Measurements from ENCODE around the gene RGS6. TPM values are rescaled to one million over a fixed set of nuclear protein-coding genes. Genes with fewer than 3 reads are reported as not detected.
A peak's percentile ranks its signal among the peaks of the same experiment; 100 is the strongest.

RGS6 gene
- total and polyA plus RNA-seq, 7 donors = 0.79 to 8.0 (median 1.6) TPM; not detected in 2

- no peak overlapping the region for H3K27ac ChIP-seq
- H3K4me1 ChIP-seq = no peaks in the 10 kb centered on the region
- H3K4me3 ChIP-seq = no peak overlapping the region
- H3K27me3 ChIP-seq = no peaks in the 10 kb centered on the region
- H3K36me3 ChIP-seq = no peaks in the 10 kb centered on the region
- DNase-seq = no peak
- 75 to 89% methylated on average over 2 of the region's 2 CpGs for WGBS, 2 donors
- intact Hi-C loops (cut with DNase I) = no loop called here
- no peak for TF ChIP-seq CTCF (IDR thresholded peaks at IDR 0.05)
- TF ChIP-seq POLR2AphosphoS5 (IDR thresholded peaks at IDR 0.05) = peak in 1 of 4 donors; percentile 9
- peaks cover 0 to 3% (median 0%) of the 10 kb centered on the region in 4 donors for H3K9me3 ChIP-seq
Observed at GRCh38 chr14:72142328-72142727, 210.1 kb downstream of the RGS6 start.

GRCh38 chr14:72146241-72146640 lies 214.0 kb downstream of the RGS6 start:
- no peaks in the 10 kb centered on the region for H3K4me1 ChIP-seq
- H3K27me3 ChIP-seq = no peaks in the 10 kb centered on the region
- intact Hi-C loops (cut with DNase I) = no loop called here
- TF ChIP-seq CTCF (IDR thresholded peaks at IDR 0.05) (no peak), POLR2AphosphoS5 (IDR thresholded peaks at IDR 0.05) (no peak), EP300 (IDR thresholded peaks at IDR 0.05) (no peak), POLR2A (IDR thresholded peaks at IDR 0.05) (no peak)
- DNase-seq = no peak
- H3K27ac ChIP-seq = no peak overlapping the region
- H3K36me3 ChIP-seq = no peaks in the 10 kb centered on the region
- H3K4me3 ChIP-seq = no peak overlapping the region
- H3K9me3 ChIP-seq = no peaks in the 10 kb centered on the region

GRCh38 chr14:72154645-72155378 lies 222.6 kb downstream of the RGS6 start:
- H3K36me3 ChIP-seq = no peaks in the 10 kb centered on the region
- DNase-seq = no peak
- 90 to 91% methylated on average over 10 of the region's 10 CpGs for WGBS, 2 donors
- peaks cover 0 to 4% (median under 1%) of the 10 kb centered on the region in 4 donors for H3K9me3 ChIP-seq
- no peak overlapping the region for H3K27ac ChIP-seq
- no peak overlapping the region for H3K4me3 ChIP-seq
- no peaks in the 10 kb centered on the region for H3K4me1 ChIP-seq
- no peaks in the 10 kb centered on the region for H3K27me3 ChIP-seq
- intact Hi-C loops (cut with DNase I) = loop anchor here (5.0 kb wide), 1 partner anchor 48 kb away; no protein-coding TSS in a partner anchor
- TF ChIP-seq POLR2AphosphoS5 (IDR thresholded peaks at IDR 0.05) (no peak), CTCF (IDR thresholded peaks at IDR 0.05) (no peak), EP300 (IDR thresholded peaks at IDR 0.05) (no peak), POLR2A (IDR thresholded peaks at IDR 0.05) (no peak)

- no peaks in the 10 kb centered on the region for H3K36me3 ChIP-seq
- 57 to 75% methylated on average over 3 of the region's 3 CpGs for WGBS, 2 donors
- DNase-seq = no peak
- no peaks in the 10 kb centered on the region for H3K4me1 ChIP-seq
- no peak overlapping the region for H3K4me3 ChIP-seq
- no peak overlapping the region for H3K27ac ChIP-seq
- intact Hi-C loops (cut with DNase I) = no loop called here
- no peaks in the 10 kb centered on the region for H3K27me3 ChIP-seq
- TF ChIP-seq POLR2A (IDR thresholded peaks at IDR 0.05) = no peak
- no peak for TF ChIP-seq CTCF (IDR thresholded peaks at IDR 0.05)
- TF ChIP-seq POLR2AphosphoS5 (IDR thresholded peaks at IDR 0.05) = no peak
- TF ChIP-seq EP300 (IDR thresholded peaks at IDR 0.05) = no peak
- H3K9me3 ChIP-seq = peaks cover 0 to 4% (median under 1%) of the 10 kb centered on the region in 4 donors
Observed at GRCh38 chr14:72155379-72155993, 223.3 kb downstream of the RGS6 start.
